Glutamatergic neuron (in vitro differentiated cells): ENCODE data around the gene PDE8A. TPM values are rescaled to one million over a fixed set of nuclear protein-coding genes. Genes with fewer than 3 reads are reported as not detected.

Source experiments
- DNase-seq: peaks from one replicate; pipeline ENCODE4 v3.0.0; 2022
- H3K27ac Mint-ChIP-seq: one replicate; pipeline ENCODE4 v1.8.0; 2020; ENCODE audit warnings: mild to moderate bottlenecking, mixed read lengths, inconsistent platforms; ENCODE audit not compliant: unreplicated experiment
- H3K27me3 Mint-ChIP-seq: one replicate; pipeline ENCODE4 v1.8.0; 2020; ENCODE audit warnings: mild to moderate bottlenecking, moderate library complexity, mixed read lengths, inconsistent platforms; ENCODE audit not compliant: unreplicated experiment
- H3K36me3 Mint-ChIP-seq: one replicate; pipeline ENCODE4 v1.8.0; 2020; ENCODE audit warnings: mild to moderate bottlenecking, mixed read lengths, inconsistent platforms; ENCODE audit not compliant: unreplicated experiment
- H3K4me1 Mint-ChIP-seq: one replicate; pipeline ENCODE4 v1.8.0; 2020; ENCODE audit warnings: mild to moderate bottlenecking, low read depth, mixed read lengths, inconsistent platforms; ENCODE audit not compliant: unreplicated experiment
- H3K4me3 Mint-ChIP-seq: one replicate; pipeline ENCODE4 v1.8.0; 2020; ENCODE audit warnings: mild to moderate bottlenecking, mixed read lengths, inconsistent platforms; ENCODE audit not compliant: unreplicated experiment
- H3K9me3 Mint-ChIP-seq: one replicate; pipeline ENCODE4 v1.8.0; 2020; ENCODE audit warnings: mild to moderate bottlenecking, moderate library complexity, mixed read lengths, inconsistent platforms; ENCODE audit not compliant: unreplicated experiment
- CTCF ChIP-seq: fragments of 200-600 bp; sonication (generic); IDR thresholded peaks from one replicate; pipeline ENCODE4 v1.5.0; 2021; ENCODE audit not compliant: partially characterized antibody, unreplicated experiment
- total RNA-seq: library from RNA; stranded (reverse); fragmentation: NEBNext Ultra II Directional; extraction: Animal tissue kit (Norgen Biotek cat#: 25700); gene quantifications from one replicate; pipeline ENCODE4 v1.2.1, GENCODE V29; 2021; ENCODE audit not compliant: unreplicated experiment

Gene PDE8A
- total RNA-seq, 1 donor from 2014 or later, result 5.7 TPM

- no peak for TF ChIP-seq CTCF
- H3K4me1 Mint-ChIP-seq, result peaks cover 9% of the 10 kb centered on the region
Observed at GRCh38 chr15:84953136-84953535, 28.5 kb upstream of the PDE8A start.

GRCh38 chr15:84953726-84954125 lies 27.9 kb upstream of the PDE8A start:
- no peaks in the 10 kb centered on the region for H3K9me3 Mint-ChIP-seq
- H3K36me3 Mint-ChIP-seq, result peaks cover 8% of the 10 kb centered on the region

More at GRCh38 chr15:84953136-84953535, 28.5 kb upstream of the PDE8A start:
- Mint-ChIP-seq H3K9me3 (no peaks in the 10 kb centered on the region), H3K27me3 (no peaks in the 10 kb centered on the region), H3K27ac (no peak overlapping the region), H3K36me3 (peaks cover 7% of the 10 kb centered on the region), H3K4me3 (no peak overlapping the region)
- DNase-seq, result no peak

GRCh38 chr15:84955089-84955848 lies 26.4 kb upstream of the PDE8A start:
- H3K4me1 Mint-ChIP-seq, result peaks cover 9% of the 10 kb centered on the region
- H3K27me3 Mint-ChIP-seq, result no peaks in the 10 kb centered on the region
- peak; percentile 64 for TF ChIP-seq CTCF
- DNase-seq, result peak; percentile 67
- no peaks in the 10 kb centered on the region for H3K9me3 Mint-ChIP-seq
- peaks cover 8% of the 10 kb centered on the region for H3K36me3 Mint-ChIP-seq
- H3K27ac Mint-ChIP-seq, result no peak overlapping the region
- no peak overlapping the region for H3K4me3 Mint-ChIP-seq

More at GRCh38 chr15:84953726-84954125, 27.9 kb upstream of the PDE8A start:
- Mint-ChIP-seq H3K27me3 (no peaks in the 10 kb centered on the region), H3K4me3 (no peak overlapping the region), H3K27ac (no peak overlapping the region), H3K4me1 (peaks cover 9% of the 10 kb centered on the region)
- TF ChIP-seq CTCF, result no peak
- DNase-seq, result no peak

- H3K9me3 Mint-ChIP-seq, result no peaks in the 10 kb centered on the region
- DNase-seq, result no peak
- TF ChIP-seq CTCF, result no peak
- no peak overlapping the region for H3K4me3 Mint-ChIP-seq
- H3K27ac Mint-ChIP-seq, result no peak overlapping the region
- peaks cover 8% of the 10 kb centered on the region for H3K36me3 Mint-ChIP-seq
- H3K27me3 Mint-ChIP-seq, result no peaks in the 10 kb centered on the region
- H3K4me1 Mint-ChIP-seq, result peaks cover 7% of the 10 kb centered on the region
Observed at GRCh38 chr15:84956199-84956598, 25.5 kb upstream of the PDE8A start.

DNA sequence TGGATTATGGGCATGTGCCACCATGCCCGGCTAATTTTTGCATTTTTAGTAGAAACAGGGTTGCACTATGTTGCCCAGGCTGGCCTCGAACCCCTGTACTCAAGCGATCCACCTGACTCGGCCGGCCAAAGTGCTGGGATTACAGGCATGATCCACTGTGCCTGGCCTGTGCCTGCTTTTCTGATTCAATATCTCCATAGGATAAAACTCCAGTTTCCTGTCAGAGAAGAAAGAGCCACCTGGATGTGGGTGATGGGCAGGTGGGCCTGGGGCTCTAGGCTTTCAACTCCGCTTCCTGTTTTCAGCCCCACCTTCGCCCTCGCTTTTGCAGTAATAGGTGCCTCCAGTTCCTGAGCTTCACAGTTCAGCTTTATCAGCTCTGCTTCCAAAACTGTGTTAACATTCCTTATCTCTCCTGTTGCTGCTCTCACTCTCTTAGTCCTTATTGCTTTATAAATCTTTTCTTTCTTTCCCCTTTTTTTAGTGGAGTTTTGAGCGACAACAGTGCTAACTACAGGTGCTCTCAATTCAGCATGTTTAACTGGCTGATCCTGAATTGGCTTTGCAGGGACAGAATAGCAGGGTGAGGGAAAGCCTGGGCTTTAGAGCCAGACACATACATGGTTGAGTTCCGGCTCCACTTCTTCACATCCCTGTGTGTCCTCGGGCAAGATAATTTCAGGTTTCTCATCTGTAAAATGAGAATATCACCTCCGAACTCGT lies 21.1 kb upstream of the PDE8A start:
- H3K36me3 Mint-ChIP-seq, result peaks cover 13% of the 10 kb centered on the region
- no peak for DNase-seq
- H3K4me3 Mint-ChIP-seq, result no peak overlapping the region
- H3K27me3 Mint-ChIP-seq, result no peaks in the 10 kb centered on the region
- TF ChIP-seq CTCF, result no peak
- no peak overlapping the region for H3K27ac Mint-ChIP-seq
- H3K4me1 Mint-ChIP-seq, result no peaks in the 10 kb centered on the region
- peaks cover 2% of the 10 kb centered on the region for H3K9me3 Mint-ChIP-seq
